GM18870 (cell line): ENCODE results near the gene KCNQ5.

ENCODE experiments used
- ATAC-seq: cut with Tn5 transposase; IDR thresholded peaks from one replicate; pipeline ENCODE4 v1.9.1; 2021; ENCODE audit warnings: moderate library complexity; ENCODE audit not compliant: unreplicated experiment

Gene KCNQ5

DNA sequence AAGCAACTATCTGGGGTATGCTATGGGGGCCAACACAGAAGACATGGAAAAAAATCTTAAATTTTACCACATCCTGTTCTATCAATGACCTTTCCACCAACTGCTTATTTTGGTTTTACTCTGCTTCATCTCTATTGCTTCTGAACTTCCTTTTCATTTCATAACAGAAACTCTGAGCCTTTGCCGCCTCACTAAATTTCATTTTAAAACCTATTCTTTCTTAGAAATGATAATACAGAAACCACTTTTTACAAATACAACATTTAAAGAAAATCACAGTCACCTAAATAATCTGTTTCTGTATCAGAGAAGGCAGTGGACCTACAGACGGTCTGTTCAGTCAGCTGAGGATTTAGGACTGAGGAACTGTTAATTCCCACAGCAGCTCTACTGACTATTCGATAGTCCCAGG lies 117.5 kb downstream of the KCNQ5 start:
- ATAC-seq = peak; percentile 67

- ATAC-seq = peak; percentile 88
Observed at GRCh38 chr6:72740135-72740534, 118.3 kb downstream of the KCNQ5 start.

DNA sequence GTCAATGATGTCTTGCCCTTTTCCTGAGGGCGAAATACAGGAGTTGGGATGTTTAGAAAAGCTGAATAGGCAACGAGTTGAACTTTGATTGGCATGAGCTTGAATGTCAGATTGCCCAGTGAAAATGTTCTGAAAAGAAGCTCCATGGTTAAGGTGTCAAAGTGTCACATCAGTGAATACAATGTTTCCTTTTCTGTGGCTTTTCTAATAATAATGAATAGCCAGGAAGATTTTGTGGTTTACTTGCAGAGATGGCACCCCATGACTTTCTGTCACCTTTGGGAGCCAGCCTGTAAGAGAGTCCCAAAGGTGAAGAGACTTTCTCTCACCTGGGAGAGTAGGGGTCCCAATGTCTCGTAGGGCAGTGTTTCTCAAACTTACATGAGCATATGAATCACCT lies 119.2 kb downstream of the KCNQ5 start:
- no peak for ATAC-seq

GRCh38 chr6:72742001-72742673 lies 120.3 kb downstream of the KCNQ5 start:
- no peak for ATAC-seq

- ATAC-seq = no peak
Observed at GRCh38 chr6:72746276-72746675, 124.4 kb downstream of the KCNQ5 start.

DNA sequence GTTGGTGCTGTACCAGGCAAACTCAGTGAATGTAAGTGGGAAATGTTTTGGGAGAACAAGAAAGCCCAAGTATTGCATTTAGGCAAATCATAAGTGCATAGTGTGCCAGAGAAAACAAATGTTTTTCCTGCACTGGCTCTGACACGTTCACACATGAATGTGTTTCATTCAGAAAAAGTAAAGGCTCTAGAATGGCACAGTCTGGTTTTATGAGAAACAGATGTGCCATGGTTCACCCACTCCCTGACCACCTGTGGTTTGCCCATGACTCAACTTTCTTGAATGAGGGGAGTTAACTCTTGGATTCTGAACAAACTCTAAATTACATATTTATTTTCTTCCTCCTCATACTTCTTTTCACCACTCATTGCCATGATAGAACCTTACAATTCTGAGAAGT lies 126.9 kb downstream of the KCNQ5 start:
- ATAC-seq = no peak

DNA sequence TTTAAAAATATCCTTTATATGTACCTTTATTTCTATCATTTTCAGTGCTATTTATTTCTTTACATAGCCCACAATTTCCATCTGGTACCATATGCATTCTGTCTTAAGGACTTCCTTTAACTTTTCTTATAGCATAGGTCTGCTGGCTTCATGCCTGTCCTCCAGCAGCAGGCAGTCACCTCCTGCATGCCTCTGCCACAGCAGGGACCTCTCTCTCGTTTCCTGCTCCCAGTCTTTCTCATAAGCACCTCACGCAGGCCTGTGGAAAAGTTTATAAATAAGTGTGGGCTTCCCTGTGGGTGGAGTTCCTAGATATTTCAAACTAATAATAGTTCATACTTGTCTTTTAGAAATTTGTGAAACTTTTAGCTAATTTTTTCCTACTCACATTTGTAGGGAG lies 133.9 kb downstream of the KCNQ5 start:
- ATAC-seq = no peak

DNA sequence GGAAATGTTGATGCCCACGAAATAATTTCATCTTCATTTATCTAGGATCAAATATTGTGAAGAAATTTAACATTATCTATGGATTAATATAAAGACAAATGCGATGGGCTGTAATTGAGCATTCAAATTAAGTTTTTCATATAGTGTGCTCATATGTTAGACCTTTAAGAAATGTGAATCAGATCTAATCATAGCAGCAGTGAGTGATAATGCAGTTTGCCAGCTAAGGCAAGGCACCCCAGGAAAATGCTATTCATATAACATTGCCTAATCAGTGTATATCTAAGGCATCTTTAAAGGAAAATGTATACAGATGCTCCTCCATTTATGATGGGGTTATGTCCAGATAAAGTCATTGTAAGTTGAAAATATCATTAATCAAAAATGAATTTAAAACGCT lies 135.2 kb downstream of the KCNQ5 start:
- no peak for ATAC-seq

GRCh38 chr6:72757926-72758325 lies 136.1 kb downstream of the KCNQ5 start:
- ATAC-seq = no peak

- ATAC-seq = no peak
Observed at GRCh38 chr6:72758901-72759300, 137.0 kb downstream of the KCNQ5 start.

DNA sequence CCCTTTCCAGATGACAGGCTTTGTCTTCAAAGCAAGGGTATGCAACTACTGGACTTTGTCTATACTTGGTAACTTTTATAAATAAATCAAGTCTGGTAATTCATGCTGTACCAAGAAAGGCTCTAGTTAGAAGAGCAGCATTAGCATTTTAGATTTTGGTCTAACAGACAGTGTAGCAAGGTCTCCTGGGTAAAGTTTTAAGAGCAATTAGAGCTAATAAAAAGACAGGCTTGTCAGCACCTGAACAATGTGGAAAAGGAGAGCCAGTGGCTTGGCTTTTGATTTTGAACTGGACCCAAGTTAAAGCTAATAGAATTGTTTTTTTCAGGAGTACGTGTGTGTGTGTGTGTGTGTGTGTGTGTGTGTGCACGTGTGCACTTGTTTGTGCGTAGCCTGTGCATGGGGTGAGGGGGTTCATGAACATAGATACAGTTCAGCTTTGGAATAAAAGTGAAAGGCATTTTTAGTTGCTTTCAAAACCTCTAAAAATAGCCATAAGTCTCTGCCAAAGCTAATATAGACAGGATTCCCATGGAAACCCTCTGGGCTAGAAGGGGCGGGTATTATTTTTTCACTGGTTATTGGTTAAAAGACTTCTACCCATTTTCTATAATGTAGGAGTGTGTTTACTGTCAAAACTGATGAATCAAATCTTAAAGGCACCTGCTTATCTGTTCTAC lies 138.4 kb downstream of the KCNQ5 start:
- no peak for ATAC-seq

- no peak for ATAC-seq
Observed at GRCh38 chr6:72761761-72762160, 139.9 kb downstream of the KCNQ5 start.

- ATAC-seq = no peak
Observed at GRCh38 chr6:72769459-72770125, 147.7 kb downstream of the KCNQ5 start.

DNA sequence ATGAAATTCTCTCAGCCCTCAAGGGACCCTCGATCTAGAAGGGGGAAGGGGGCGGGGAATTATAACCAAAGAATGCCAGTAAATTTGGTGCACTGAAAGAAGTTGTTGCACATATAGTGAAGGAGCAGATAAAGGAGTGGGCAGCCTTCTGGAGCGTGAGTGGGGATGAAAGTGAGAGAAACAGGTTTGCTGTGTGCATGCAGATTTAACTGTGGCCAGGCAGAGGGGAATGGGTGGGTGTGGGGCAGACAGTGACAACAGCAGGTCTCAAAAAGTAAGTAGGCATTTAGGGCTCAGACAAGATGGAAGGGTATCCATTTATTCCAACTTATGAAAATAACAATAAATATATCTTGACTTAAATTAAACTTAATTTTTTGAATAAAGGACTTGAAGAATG lies 149.1 kb downstream of the KCNQ5 start:
- ATAC-seq = no peak

DNA sequence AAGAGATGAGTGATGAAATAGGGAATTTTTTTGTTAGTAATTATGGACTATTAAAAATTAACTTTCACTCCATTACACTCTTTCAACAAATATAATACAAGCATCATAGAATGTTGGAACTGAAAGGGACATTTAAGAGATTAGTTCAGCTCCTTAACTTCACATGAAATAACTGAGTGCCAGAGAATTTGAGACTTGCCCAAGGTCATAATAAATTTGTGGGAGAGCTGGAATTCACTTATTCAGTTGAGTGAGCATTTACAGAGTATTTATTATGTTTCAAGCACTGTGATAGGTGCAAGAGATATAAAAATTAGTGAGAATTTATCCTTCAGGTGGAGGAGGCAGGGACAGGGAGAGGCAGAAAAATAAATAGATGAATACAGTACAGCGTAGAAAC lies 154.6 kb downstream of the KCNQ5 start:
- no peak for ATAC-seq

DNA sequence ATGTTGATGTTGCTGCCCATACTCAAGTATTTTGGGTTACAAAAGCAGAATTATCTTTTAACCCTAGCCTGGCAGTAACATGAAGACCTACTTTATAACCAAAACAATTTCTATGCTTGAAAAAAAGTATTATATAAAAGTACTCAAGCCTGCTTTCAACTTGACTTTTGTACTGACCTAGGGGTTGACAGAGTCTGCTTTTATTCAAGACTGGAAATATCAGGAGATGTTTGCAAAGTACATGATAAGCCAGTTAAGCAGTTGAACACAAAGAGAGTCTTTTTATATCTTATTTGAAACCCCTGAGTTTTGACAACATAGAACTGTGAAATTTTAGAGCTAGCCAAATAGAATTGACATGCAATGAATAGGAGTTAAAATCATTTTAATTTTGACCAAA lies 159.8 kb downstream of the KCNQ5 start:
- no peak for ATAC-seq

GRCh38 chr6:72783035-72783434 lies 161.2 kb downstream of the KCNQ5 start:
- no peak for ATAC-seq

DNA sequence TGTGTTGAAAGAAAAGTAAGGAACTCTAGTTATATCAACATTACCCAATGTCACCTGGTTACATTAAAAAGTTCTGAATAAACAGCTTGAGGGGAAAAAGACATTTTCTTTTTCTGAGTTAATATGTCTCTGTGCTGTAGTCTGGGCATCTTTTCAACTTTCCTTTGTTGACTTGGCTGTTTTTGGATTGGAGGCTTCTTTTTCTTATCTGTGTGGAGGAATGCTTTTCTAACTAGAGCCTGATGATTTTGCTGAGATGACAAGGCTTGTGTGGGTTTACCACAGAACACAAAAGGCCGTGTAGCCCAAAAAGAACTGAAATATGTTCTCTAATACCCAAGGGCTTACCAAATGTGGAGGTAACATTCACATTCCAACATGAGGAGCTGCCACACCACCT lies 161.8 kb downstream of the KCNQ5 start:
- no peak for ATAC-seq

GRCh38 chr6:72784071-72784470 lies 162.2 kb downstream of the KCNQ5 start:
- ATAC-seq = no peak

DNA sequence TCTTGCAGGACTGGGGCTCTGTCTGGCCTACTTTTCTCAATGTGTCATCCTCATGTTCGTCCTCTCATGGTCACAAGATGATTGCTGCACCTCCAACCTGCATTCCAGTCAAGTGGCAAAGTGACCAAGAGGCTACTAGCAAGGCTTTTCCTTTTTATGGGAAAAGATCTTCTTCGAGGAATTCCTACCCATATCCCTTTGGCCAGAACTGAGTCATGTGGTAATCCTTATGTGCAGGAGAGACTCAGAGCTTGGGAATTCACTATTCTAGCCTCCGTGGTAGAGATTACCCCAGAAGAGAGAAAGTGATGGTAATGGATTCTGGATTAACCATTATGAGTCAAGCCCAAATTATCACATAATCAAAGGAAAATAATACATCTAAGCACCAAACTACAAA lies 162.7 kb downstream of the KCNQ5 start:
- ATAC-seq = no peak

GRCh38 chr6:72787391-72788031 lies 165.6 kb downstream of the KCNQ5 start:
- no peak for ATAC-seq

DNA sequence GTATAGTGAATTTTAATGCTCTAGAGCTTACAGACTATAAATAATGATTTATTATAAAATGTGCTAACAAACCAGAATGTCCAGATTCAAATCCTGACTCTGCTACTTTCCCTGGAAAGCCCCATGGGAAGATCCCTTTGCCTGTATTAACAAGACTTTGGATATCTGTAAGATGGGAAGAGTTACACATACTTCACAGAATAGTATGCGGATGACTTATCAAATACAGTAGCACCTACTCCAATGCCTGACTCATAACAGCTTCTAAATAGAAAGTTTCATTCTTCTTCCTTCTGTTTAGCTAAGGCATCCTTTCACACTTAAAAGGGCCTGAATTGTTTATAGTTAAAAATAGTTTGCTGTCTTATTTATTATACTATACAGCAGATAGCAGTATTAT lies 166.3 kb downstream of the KCNQ5 start:
- no peak for ATAC-seq
